H9 (cell line): ENCODE data around the gene CORO1C. TPM values are rescaled to one million over a fixed set of nuclear protein-coding genes. Genes with fewer than 3 reads are reported as not detected.

Source experiments
- DNase-seq: peaks from one replicate; pipeline ENCODE4 v3.0.0-alpha.2; 2017
- H2AFZ ChIP-seq: one replicate; pipeline ENCODE4 v1.6.1; 2013; ENCODE audit warnings: mild to moderate bottlenecking, low read length, control low read depth, moderate library complexity
- H2AK5ac ChIP-seq: 2 replicates; pipeline ENCODE4 v1.6.1; 2013; ENCODE audit warnings: low read length, control low read depth, mixed read lengths; ENCODE audit not compliant: insufficient read length
- H2BK120ac ChIP-seq: one replicate; pipeline ENCODE4 v1.6.1; 2013; ENCODE audit warnings: low read depth, mild to moderate bottlenecking, low read length, control low read depth, inconsistent platforms; ENCODE audit not compliant: poor library complexity, severe bottlenecking
- H2BK12ac ChIP-seq: 2 replicates; pipeline ENCODE4 v1.6.1; 2013; ENCODE audit warnings: low read length, control low read depth, mixed read lengths, low read depth; ENCODE audit not compliant: insufficient read length
- H2BK15ac ChIP-seq: 2 replicates; pipeline ENCODE4 v1.6.1; 2013; ENCODE audit warnings: low read depth, low read length, control low read depth
- H2BK20ac ChIP-seq: one replicate; pipeline ENCODE4 v1.6.1; 2013; ENCODE audit warnings: low read depth, mild to moderate bottlenecking, low read length, control low read depth, inconsistent platforms; ENCODE audit not compliant: poor library complexity, severe bottlenecking
- H2BK5ac ChIP-seq: 2 replicates; pipeline ENCODE4 v1.6.1; 2013; ENCODE audit warnings: low read length, control low read depth, mixed read lengths; ENCODE audit not compliant: insufficient read length
- H3K14ac ChIP-seq: 2 replicates; pipeline ENCODE4 v1.6.1; 2013; ENCODE audit warnings: low read length, control low read depth; ENCODE audit not compliant: insufficient read depth
- H3K18ac ChIP-seq: 2 replicates; pipeline ENCODE4 v1.6.1; 2013; ENCODE audit warnings: low read depth, mild to moderate bottlenecking, mixed read lengths, low read length, control low read depth; ENCODE audit not compliant: insufficient read length
- H3K23ac ChIP-seq: 2 replicates; pipeline ENCODE4 v1.6.1; 2013; ENCODE audit warnings: low read length, control low read depth, mixed read lengths, low read depth; ENCODE audit not compliant: insufficient read length
- H3K23me2 ChIP-seq: 2 replicates; pipeline ENCODE4 v1.6.1; 2013; ENCODE audit warnings: low read depth, mild to moderate bottlenecking, mixed read lengths, low read length, control low read depth; ENCODE audit not compliant: insufficient read length, poor library complexity, severe bottlenecking
- H3K27ac ChIP-seq: 2 replicates; pipeline ENCODE4 v1.5.1; 2013; ENCODE audit warnings: low read length, control low read depth, mixed read lengths, low read depth; ENCODE audit not compliant: insufficient read length
- H3K27me3 ChIP-seq: 2 replicates; pipeline ENCODE4 v1.6.1; 2013; ENCODE audit warnings: low read length, control low read depth, inconsistent platforms; ENCODE audit not compliant: insufficient read depth
- H3K4ac ChIP-seq: 2 replicates; pipeline ENCODE4 v1.6.1; 2013; ENCODE audit warnings: low read depth, mild to moderate bottlenecking, control low read depth, inconsistent platforms, low read length, moderate library complexity
- H3K4me1 ChIP-seq: 2 replicates; pipeline ENCODE4 v1.6.1; 2013; ENCODE audit warnings: low read length, control low read depth, inconsistent platforms; ENCODE audit not compliant: insufficient read depth
- H3K4me2 ChIP-seq: 2 replicates; pipeline ENCODE4 v1.6.1; 2013; ENCODE audit warnings: low read length, control low read depth, mixed read lengths; ENCODE audit not compliant: insufficient read length, insufficient read depth
- H3K56ac ChIP-seq: 2 replicates; pipeline ENCODE4 v1.6.1; 2013; ENCODE audit warnings: low read depth, mild to moderate bottlenecking, mixed read lengths, low read length, control low read depth; ENCODE audit not compliant: insufficient read length
- H3K79me1 ChIP-seq: 2 replicates; pipeline ENCODE4 v1.6.1; 2013; ENCODE audit warnings: low read depth, mild to moderate bottlenecking, moderate library complexity, low read length, control low read depth, inconsistent platforms; ENCODE audit not compliant: insufficient read depth, poor library complexity, severe bottlenecking
- H3K79me2 ChIP-seq: 2 replicates; pipeline ENCODE4 v1.6.1; 2013; ENCODE audit warnings: low read length, control low read depth, inconsistent platforms; ENCODE audit not compliant: insufficient read depth
- H3K9ac ChIP-seq: 2 replicates; pipeline ENCODE4 v1.6.1; 2013; ENCODE audit warnings: low read length, control low read depth, mixed read lengths; ENCODE audit not compliant: insufficient read length; ENCODE audit errors: extremely low read depth
- H3K9me3 ChIP-seq: one replicate; pipeline ENCODE4 v1.6.1; 2013; ENCODE audit warnings: low read depth, low read length, inconsistent platforms; ENCODE audit not compliant: control insufficient read depth
- H3T11ph ChIP-seq: one replicate; pipeline ENCODE4 v1.6.1; 2013; ENCODE audit warnings: mild to moderate bottlenecking, low read length, control low read depth, inconsistent platforms
- H4K20me1 ChIP-seq: one replicate; pipeline ENCODE4 v1.6.1; 2013; ENCODE audit not compliant: control insufficient read depth, insufficient read length, insufficient read depth
- H4K5ac ChIP-seq: 2 replicates; pipeline ENCODE4 v1.6.1; 2013; ENCODE audit warnings: low read depth, mild to moderate bottlenecking, mixed read lengths, low read length, control low read depth; ENCODE audit not compliant: insufficient read length
- H4K8ac ChIP-seq: replicated peaks from 2 replicates; pipeline ENCODE4 v1.6.1; 2013; ENCODE audit warnings: low read length, control low read depth, mixed read lengths, low read depth; ENCODE audit not compliant: insufficient read length
- H4K91ac ChIP-seq: 2 replicates; pipeline ENCODE4 v1.6.1; 2013; ENCODE audit warnings: low read depth, mild to moderate bottlenecking, moderate library complexity, mixed read lengths, low read length, control low read depth; ENCODE audit not compliant: insufficient read length
- H3K27ac Mint-ChIP-seq, 3 experiments: 2 replicates in 2 of 3; 3 replicates in 1 of 3; pipeline ENCODE4 v1.8.0; 2020 to 2021; ENCODE audit warnings: mixed read lengths in 3 of 3, mild to moderate bottlenecking in 1 of 3, moderate library complexity in 1 of 3
- H3K27me3 Mint-ChIP-seq: 2 replicates; pipeline ENCODE4 v1.8.0; 2021; ENCODE audit warnings: low read depth, mild to moderate bottlenecking, moderate library complexity, mixed read lengths
- H3K36me3 Mint-ChIP-seq, 3 experiments: 2 replicates in 2 of 3; 3 replicates in 1 of 3; pipeline ENCODE4 v1.8.0; 2020 to 2021; ENCODE audit warnings: low read depth in 3 of 3, mixed read lengths in 3 of 3; ENCODE audit not compliant: insufficient read depth in 1 of 3
- H3K4me1 Mint-ChIP-seq, 2 experiments: 2 replicates each; pipeline ENCODE4 v1.8.0; 2020; ENCODE audit warnings: mixed read lengths in 2 of 2
- H3K4me3 Mint-ChIP-seq, 2 experiments: 2 replicates in 1 of 2; 3 replicates in 1 of 2; pipeline ENCODE4 v1.8.0; 2020 to 2021; ENCODE audit warnings: mild to moderate bottlenecking in 2 of 2, mixed read lengths in 2 of 2, moderate library complexity in 1 of 2
- H3K9me3 Mint-ChIP-seq, 2 experiments: 2 replicates in 1 of 2; 3 replicates in 1 of 2; pipeline ENCODE4 v1.8.0; 2020; ENCODE audit warnings: mild to moderate bottlenecking in 2 of 2, mixed read lengths in 2 of 2, moderate library complexity in 1 of 2
- CTCF ChIP-seq: fragments of 200-600 bp; sonication (generic); conservative IDR thresholded peaks from 3 replicates; pipeline ENCODE4 v1.8.0; 2021; ENCODE audit warnings: antibody characterized with exemption, mild to moderate bottlenecking
- WGBS: extraction: QIAGEN DNeasy Blood & Tissue Kit; methylation state at CpG from one replicate; pipeline ENCODE4 v1.1.7; 2013; ENCODE audit warnings: missing lambda C conversion rate, low lambda C conversion rate, mixed read lengths; ENCODE audit not compliant: insufficient read length; ENCODE audit errors: extremely low coverage; 5-methylcytosine and 5-hydroxymethylcytosine counted together
- total RNA-seq: library from RNA; stranded (reverse); gene quantifications from 2 replicates; pipeline ENCODE4 v1.2.1, GENCODE V29; 2021

CORO1C gene
- total RNA-seq, 1 experiment from 2014 or later, result 154 TPM

- no peak overlapping the region for H3T11ph ChIP-seq
- H3K23ac ChIP-seq, result no peak overlapping the region
- H3K4me1 ChIP-seq, result no peaks in the 10 kb centered on the region; the same call in 1 of the 2 replicates
- H2AK5ac ChIP-seq, result no peak overlapping the region
- no peak overlapping the region for H3K9ac ChIP-seq
- no peak overlapping the region for H2BK12ac ChIP-seq
- no peak overlapping the region for H4K91ac ChIP-seq
- no peak for DNase-seq
- no peak overlapping the region for H2BK15ac ChIP-seq
- no peak overlapping the region for H3K27ac ChIP-seq
- H3K79me1 ChIP-seq, result no peaks in the 10 kb centered on the region
- H3K9me3 ChIP-seq, result no peaks in the 10 kb centered on the region
- Mint-ChIP-seq H3K36me3 (no peaks in the 10 kb centered on the region), H3K27me3 (no peaks in the 10 kb centered on the region; the same call in none of the 2 replicates), H3K27ac (peak overlapping the region in 2 of 3 experiments; percentile 16 to 34; a peak in 3 of 7 replicates), H3K4me1 (peaks cover 7 to 34% of the 10 kb centered on the region in 2 experiments), H3K9me3 (no peaks in the 10 kb centered on the region), H3K4me3 (no peak overlapping the region)
- H2BK120ac ChIP-seq, result no peak overlapping the region
- H3K23me2 ChIP-seq, result peaks cover 4% of the 10 kb centered on the region
- H2AFZ ChIP-seq, result no peak overlapping the region
- H3K18ac ChIP-seq, result peak overlapping the region; percentile 3
- no peak overlapping the region for H4K8ac ChIP-seq
- no peak overlapping the region for H3K14ac ChIP-seq
- no peaks in the 10 kb centered on the region for H4K20me1 ChIP-seq
- no peak overlapping the region for H3K56ac ChIP-seq
- peak overlapping the region; percentile 1 for H4K5ac ChIP-seq
- no peak overlapping the region for H3K4me2 ChIP-seq
- no peaks in the 10 kb centered on the region for H3K27me3 ChIP-seq
- no peaks in the 10 kb centered on the region for H3K79me2 ChIP-seq
- no peak overlapping the region for H3K4ac ChIP-seq
- no peak for TF ChIP-seq CTCF
- no peak overlapping the region for H2BK20ac ChIP-seq
- no CpG with 5 or more reads among the region's 25 CpGs for WGBS
- H2BK5ac ChIP-seq, result no peak overlapping the region
These were observed 41.8 kb upstream of the CORO1C start for GRCh38 chr12:108772891-108773797.
